Muscle of leg (tissue), 11 donors: ENCODE data around the gene SPDYE2. TPM values are rescaled to one million over a fixed set of nuclear protein-coding genes. Genes with fewer than 3 reads are reported as not detected.
"Not testable (repeated sequence)": the region's sequence is repeated elsewhere in the genome, so short reads cannot be mapped to it uniquely, and the experiment has no call there.

ENCODE experiments used
- DNase-seq: peaks from one replicate; pipeline ENCODE4 v3.0.0; 2013
- H3K27ac ChIP-seq: one replicate; pipeline ENCODE4 v1.5.1; 2013; ENCODE audit warnings: mild to moderate bottlenecking, low read length, control low read depth
- H3K27me3 ChIP-seq: one replicate; pipeline ENCODE4 v1.6.1; 2013; ENCODE audit warnings: low read length; ENCODE audit not compliant: control insufficient read depth, insufficient read depth
- H3K36me3 ChIP-seq: one replicate; pipeline ENCODE4 v1.6.1; 2013; ENCODE audit warnings: low read length; ENCODE audit not compliant: control insufficient read depth, insufficient read depth
- H3K4me1 ChIP-seq: one replicate; pipeline ENCODE4 v1.6.1; 2013; ENCODE audit warnings: low read length; ENCODE audit not compliant: control insufficient read depth, insufficient read depth
- H3K4me3 ChIP-seq: one replicate; pipeline ENCODE4 v1.5.1; 2013; ENCODE audit warnings: low read length, control low read depth
- H3K9me3 ChIP-seq: replicated peaks from 2 replicates; pipeline ENCODE4 v1.6.1; 2013; ENCODE audit warnings: low read depth, low read length; ENCODE audit not compliant: control insufficient read depth
- WGBS: methylation state at CpG from one replicate; pipeline ENCODE4 v1.1.5; 2013; ENCODE audit warnings: missing lambda C conversion rate; ENCODE audit not compliant: insufficient coverage; 5-methylcytosine and 5-hydroxymethylcytosine counted together
- polyA plus RNA-seq, 8 donors: library from polyadenylated mRNA; unstranded; fragments of 120-200 nt; gene quantifications; one replicate each; pipeline versions ENCODE4 v1.2.1 to v1.2.3, GENCODE V29; 2013; ENCODE audit warnings: inconsistent platforms in 1 of 8, low replicate concordance in 1 of 8; ENCODE audit not compliant: insufficient read length in 8 of 8, insufficient read depth in 1 of 8
- total RNA-seq: library from RNA; stranded (reverse); fragments of 120-200 nt; gene quantifications from one replicate; pipeline ENCODE4 v1.2.4, GENCODE V29; 2013

The SPDYE2 gene
- total and polyA plus RNA-seq, 9 donors, result 0.04 to 13.6 (median 3.3) TPM

DNA sequence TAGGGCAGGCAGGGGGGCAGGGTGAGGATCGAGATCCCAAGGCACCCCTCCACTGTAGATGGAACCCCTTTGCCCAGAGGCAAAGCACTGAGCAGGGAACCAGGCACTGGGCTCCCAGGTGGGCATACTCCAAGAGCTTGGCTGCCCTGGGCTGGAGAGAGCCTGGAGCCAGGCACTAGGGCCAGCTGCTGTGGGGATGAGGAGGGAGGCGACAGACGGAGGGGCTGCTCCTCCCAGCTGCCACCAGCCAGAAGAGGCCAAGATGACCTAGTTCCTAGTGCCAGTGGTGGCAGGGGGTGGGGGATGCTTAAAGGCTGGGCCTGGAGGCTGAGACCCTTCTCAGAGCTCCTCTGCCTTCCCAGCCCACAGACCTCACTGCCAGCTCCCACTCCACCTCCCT lies 35.1 kb upstream of the SPDYE2 start:
- not testable (repeated sequence) for DNase-seq, H3K4me1 ChIP-seq, H3K27me3 ChIP-seq, H3K4me3 ChIP-seq, H3K36me3 ChIP-seq, H3K27ac ChIP-seq, H3K9me3 ChIP-seq
- no CpG with 5 or more reads among the region's 3 CpGs for WGBS

DNA sequence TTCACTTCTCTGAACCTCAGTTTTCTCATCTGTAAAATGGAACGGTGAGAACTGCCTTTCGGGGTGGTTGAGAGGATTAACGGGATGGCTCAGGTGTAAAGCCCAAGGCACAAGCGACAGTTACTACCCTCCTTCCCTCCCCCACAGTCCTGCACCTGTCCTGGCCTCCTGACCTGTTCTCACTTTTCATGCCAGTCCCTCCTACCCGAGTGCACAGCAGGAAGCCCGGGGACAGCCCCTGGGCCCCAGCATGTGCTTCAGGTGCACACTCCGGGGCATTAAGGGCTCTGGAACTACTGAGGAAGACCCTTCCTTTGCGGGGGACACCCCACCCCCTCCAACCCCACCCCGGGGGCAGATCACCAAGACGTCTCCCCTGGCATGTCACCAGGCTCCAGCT lies 34.1 kb upstream of the SPDYE2 start:
- DNase-seq, H3K27me3 ChIP-seq, H3K36me3 ChIP-seq, H3K27ac ChIP-seq, H3K4me3 ChIP-seq, H3K9me3 ChIP-seq, H3K4me1 ChIP-seq: not testable (repeated sequence)
- WGBS, result no CpG with 5 or more reads among the region's 10 CpGs

DNA sequence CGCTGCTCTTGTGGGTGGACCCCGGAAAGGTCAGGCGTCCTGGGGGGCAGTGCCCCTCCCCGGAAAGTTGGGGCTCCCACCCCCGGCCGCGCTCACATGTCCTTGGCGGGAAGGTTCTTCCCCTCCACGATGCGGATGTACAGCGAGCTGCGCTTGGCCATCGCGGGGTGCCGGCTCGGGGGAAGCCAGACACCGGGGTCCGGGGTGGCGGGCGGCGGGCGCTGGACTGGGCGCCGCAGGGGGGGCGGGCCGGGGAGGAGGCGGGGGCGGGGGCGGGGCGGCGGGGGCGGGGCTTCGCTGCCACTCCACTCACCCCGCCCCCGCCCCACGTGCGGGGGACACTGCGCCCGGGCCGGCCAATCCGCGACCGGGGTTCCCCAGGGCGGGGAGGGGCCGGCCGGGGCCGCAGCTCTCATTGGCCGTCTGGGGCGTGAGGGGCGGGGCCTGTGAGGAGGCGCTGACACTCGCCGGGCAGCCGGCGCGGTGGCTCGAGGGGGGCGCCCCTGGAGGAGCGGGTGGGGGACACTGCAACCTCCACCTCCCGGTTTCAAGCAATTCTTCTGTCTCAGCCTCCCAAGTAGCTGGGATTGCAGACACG lies 33.4 kb upstream of the SPDYE2 start, which contains the start of gene RASA4B:
RASA4B (minus strand) TSS at position 228 of the 598 bp plus-strand sequence; CDS start at position 161, 67 bp downstream.
- H3K4me1 ChIP-seq, H3K27me3 ChIP-seq, H3K27ac ChIP-seq, H3K36me3 ChIP-seq, H3K9me3 ChIP-seq: not testable (repeated sequence)
- WGBS, result no CpG with 5 or more reads among the region's 61 CpGs
- H3K4me3 ChIP-seq, result peak within 1 kb of the TSS; percentile 32
- DNase-seq, result peak; percentile 1

DNA sequence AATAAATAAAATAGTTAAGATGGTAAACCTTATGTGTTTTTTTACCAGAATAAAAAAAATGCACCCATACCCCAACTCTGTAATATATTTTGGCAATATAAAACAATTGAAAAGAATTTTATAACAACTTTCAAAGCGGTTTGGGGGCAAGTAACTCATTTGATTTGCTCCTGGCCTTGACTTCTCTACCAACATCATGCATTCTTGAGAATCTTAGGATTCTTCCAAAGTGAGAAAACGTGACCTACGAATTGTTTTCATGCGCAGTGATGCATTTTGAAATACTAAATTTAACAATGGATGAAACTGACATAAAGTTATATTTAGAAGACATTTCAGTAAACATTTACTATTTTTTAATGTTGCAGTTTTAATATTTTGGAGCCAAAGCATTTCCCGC lies 30.2 kb upstream of the SPDYE2 start:
- H3K4me1 ChIP-seq, H3K36me3 ChIP-seq, H3K9me3 ChIP-seq, DNase-seq, H3K27ac ChIP-seq, H3K27me3 ChIP-seq, H3K4me3 ChIP-seq: not testable (repeated sequence)
- no CpG with 5 or more reads among the region's 5 CpGs for WGBS

DNA sequence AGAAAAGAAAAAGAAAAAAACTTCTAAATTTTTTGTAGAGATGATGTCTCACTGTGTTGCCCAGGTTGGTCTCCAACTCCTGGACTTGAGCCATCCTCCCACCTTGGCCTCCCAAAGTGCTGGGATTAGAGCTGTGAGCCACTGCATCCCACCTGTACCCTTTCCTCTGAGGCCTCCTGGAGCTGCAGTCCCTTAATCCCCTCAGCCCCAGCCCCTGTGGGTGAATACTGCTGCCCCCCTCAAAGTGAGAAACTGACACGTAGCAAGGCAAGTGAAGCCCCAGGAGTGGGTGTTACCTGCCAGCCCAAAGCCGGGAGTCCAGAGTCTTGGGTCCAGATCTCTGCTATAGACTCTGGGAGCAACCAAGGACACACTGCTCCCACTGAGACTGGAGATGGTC lies 26.2 kb upstream of the SPDYE2 start:
- H3K27me3 ChIP-seq, H3K9me3 ChIP-seq, H3K36me3 ChIP-seq, DNase-seq, H3K4me1 ChIP-seq, H3K27ac ChIP-seq, H3K4me3 ChIP-seq: not testable (repeated sequence)
- WGBS, result no CpG with 5 or more reads among the region's 2 CpGs

DNA sequence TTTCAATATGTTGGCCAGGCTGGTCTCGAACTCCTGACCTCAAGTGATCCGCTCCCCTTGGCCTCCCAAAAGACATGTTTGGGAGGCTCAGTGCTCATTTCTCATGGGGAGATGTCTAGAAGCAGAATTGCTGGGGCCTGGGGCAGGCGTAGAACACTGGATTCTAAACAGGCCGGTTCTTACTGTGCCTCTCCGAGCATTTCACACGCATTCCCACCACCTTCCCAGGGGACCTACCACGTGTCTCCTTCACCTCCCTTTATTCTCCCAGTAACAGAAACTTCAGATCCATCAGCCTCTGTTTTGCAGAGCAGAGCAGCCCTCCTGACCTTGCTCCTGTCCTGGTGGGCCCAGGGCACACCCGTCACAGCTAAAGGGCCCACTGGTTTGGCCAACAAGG lies 23.8 kb upstream of the SPDYE2 start:
- not testable (repeated sequence) for H3K9me3 ChIP-seq, H3K27ac ChIP-seq, H3K36me3 ChIP-seq, DNase-seq, H3K4me1 ChIP-seq, H3K27me3 ChIP-seq, H3K4me3 ChIP-seq
- whole genome bisulfite sequencing, result no CpG with 5 or more reads among the region's 8 CpGs

DNA sequence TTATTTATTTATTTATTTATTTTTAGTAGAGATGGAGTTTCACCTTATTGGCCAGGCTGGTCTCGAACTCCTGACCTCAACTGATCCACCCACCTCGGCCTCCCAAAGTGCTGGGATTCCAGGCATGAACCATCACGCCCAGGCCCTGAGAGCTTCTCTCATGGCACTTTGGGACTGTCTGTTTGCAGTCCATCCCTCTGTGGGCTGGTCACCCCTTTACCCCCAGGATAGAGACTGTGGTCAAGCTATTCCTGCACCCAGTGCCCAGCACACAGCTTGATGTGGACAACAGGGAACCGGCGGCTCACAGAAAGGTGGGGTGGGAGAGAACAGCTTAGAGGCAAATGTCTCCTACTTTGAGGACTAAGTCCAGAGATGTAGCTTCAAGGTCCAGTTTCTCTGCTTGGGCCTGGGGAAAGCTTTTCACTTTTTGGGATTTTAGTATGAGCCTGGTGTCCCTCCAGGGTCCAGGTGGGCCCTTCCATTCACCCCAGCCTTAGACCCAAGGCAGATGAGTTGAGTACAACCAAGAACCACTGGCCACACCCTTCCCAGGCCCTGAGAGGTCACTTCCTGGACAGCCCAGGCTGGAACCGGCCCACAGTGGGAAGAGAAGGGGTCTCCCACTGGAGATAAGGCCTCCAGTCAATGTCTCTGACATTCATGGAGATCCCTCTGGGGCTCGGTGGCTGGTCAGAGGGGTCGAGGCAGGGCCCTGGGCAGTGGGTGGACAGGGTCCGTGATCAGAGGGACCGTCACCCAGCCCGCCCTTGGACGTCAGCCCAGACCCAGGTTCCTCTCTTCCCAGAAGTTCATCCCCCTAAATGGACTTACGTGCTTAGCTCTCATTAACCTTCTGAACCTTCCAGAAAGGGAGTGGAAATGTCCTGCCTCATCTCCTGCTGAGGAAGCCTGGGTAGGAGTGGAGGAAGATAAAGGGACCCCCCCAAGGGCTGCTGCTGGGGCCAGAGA lies 22.9 kb upstream of the SPDYE2 start:
- H3K27ac ChIP-seq, H3K4me3 ChIP-seq, H3K9me3 ChIP-seq, H3K4me1 ChIP-seq, H3K36me3 ChIP-seq, H3K27me3 ChIP-seq, DNase-seq: not testable (repeated sequence)
- WGBS, result no CpG with 5 or more reads among the region's 13 CpGs

DNA sequence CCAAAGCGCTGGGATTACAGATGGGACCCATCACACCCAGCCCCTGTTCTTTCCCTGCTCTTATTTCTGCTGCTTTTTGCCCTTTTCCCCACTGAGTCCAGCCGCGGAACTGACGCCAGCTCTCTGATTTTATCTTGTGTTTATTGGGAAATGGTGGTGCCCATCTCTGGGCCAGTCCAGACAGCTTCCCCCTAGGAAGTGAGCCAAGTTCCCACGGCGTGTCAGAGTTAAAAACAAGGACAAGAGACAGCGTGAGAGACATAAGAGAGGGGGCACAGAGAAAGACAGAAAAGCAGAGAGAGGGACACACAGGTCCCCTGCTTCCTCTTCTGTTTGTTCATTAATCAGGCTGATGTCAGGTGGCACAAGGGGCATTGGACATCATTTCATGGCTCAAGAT lies 19.4 kb upstream of the SPDYE2 start:
- H3K4me3 ChIP-seq, H3K27me3 ChIP-seq, H3K9me3 ChIP-seq, H3K4me1 ChIP-seq, H3K27ac ChIP-seq, DNase-seq, H3K36me3 ChIP-seq: not testable (repeated sequence)
- WGBS, result no CpG with 5 or more reads among the region's 7 CpGs

DNA sequence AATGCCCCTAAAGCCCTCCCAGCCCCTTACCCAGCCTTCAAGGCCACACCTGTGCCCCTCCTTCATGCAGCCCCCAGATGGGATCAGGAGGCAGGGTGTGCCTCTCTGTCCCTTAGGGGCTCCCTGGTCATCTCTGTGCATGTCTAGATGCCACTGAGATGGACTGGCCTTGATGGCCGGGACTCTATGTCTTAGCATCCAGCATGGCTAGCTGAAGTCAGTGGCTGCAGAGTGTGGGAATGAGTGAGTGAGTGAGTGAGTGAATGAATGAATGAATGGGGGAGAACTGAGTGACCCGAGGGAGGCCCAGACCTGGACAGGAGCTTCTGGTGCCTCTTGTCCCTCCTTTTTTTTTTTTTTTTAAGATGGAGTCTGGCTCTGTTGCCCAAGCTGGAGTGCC lies 18.9 kb upstream of the SPDYE2 start:
- not testable (repeated sequence) for H3K9me3 ChIP-seq, H3K4me1 ChIP-seq, DNase-seq, H3K27me3 ChIP-seq, H3K27ac ChIP-seq, H3K36me3 ChIP-seq, H3K4me3 ChIP-seq
- 100% methylated on average over 1 of the region's 2 CpGs for WGBS

DNA sequence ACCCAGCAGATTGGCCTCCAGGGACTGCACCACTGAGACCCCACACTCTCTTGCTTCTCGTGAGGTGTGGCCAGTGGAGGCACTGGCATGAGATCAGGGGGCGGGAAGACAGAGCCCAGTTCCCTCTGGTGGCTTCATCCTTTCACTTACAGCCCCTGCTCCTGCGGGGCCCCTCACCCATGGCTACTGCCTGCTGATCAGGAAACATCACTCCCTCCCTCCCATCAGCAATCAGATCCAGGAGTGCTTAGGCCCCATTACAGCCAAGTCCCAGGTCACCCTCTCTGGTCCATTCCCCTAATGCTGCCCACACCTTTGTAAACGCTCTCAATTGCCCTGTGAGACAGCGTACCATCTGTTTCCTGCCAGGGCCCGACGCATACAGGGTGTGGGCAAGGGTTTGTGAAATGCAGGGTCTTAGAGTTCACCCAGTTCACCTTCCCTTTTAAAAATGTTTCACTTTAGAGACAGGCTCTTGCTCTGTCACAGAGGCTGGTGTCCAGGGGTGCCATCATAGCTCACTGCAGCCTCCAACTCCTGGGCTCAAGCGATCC lies 15.9 kb upstream of the SPDYE2 start:
- H3K9me3 ChIP-seq, H3K27me3 ChIP-seq, H3K4me1 ChIP-seq, H3K4me3 ChIP-seq, H3K36me3 ChIP-seq, H3K27ac ChIP-seq, DNase-seq: not testable (repeated sequence)
- 67% methylated on average over 2 of the region's 8 CpGs for WGBS
